HL-60 (cell line): ENCODE measurements around the gene DYNLT4.

Source experiments
- DNase-seq, 2 experiments: peaks; one replicate each; pipeline ENCODE4 v3.0.0-alpha.2; 2010 to 2020; ENCODE audit warnings: low read depth in 1 of 2, low spot score in 1 of 2
- H3K27ac ChIP-seq: fragments of 250-450 bp; sonication (Bioruptor Pico); replicated peaks from 2 replicates; pipeline ENCODE4 v1.5.1; 2020; ENCODE audit warnings: mild to moderate bottlenecking, moderate library complexity
- H3K27me3 ChIP-seq: fragments of 250-450 bp; sonication (Bioruptor Pico); 2 replicates; pipeline ENCODE4 v1.5.1; 2021; ENCODE audit warnings: mild to moderate bottlenecking, moderate library complexity; ENCODE audit not compliant: insufficient read depth, poor library complexity, severe bottlenecking
- H3K4me3 ChIP-seq: replicated peaks from 2 replicates; pipeline ENCODE4 v1.5.1; 2011; ENCODE audit warnings: mild to moderate bottlenecking, control low read depth, low read length; ENCODE audit not compliant: insufficient read depth
- GABPA ChIP-seq: IDR thresholded peaks from 2 replicates; pipeline ENCODE4 v1.6.1; 2012; ENCODE audit warnings: low read depth
- POLR2AphosphoS5 ChIP-seq: IDR thresholded peaks from 2 replicates; pipeline ENCODE4 v1.6.1; 2012; ENCODE audit warnings: low read depth
- SPI1 ChIP-seq: IDR thresholded peaks from 2 replicates; pipeline ENCODE4 v1.6.1; 2012; ENCODE audit warnings: low read depth, mild to moderate bottlenecking, borderline replicate concordance
- long read RNA-seq: library from polyadenylated mRNA; unstranded; transcript quantifications from one replicate; pipeline ENCODE4 v2.0.0, GENCODE V29; 2020
- TF ChIP-seq, protein P1 (sequence below): IDR thresholded peaks from 2 replicates; pipeline ENCODE4 v1.6.1; 2012; ENCODE audit warnings: low read depth; ENCODE audit not compliant: insufficient replicate concordance
- TF ChIP-seq, protein P2 (sequence below): IDR thresholded peaks from one replicate; pipeline ENCODE4 v1.5.1; 2011; ENCODE audit warnings: low read length, control low read depth, inconsistent platforms; ENCODE audit not compliant: insufficient read depth

DYNLT4 gene, protein sequence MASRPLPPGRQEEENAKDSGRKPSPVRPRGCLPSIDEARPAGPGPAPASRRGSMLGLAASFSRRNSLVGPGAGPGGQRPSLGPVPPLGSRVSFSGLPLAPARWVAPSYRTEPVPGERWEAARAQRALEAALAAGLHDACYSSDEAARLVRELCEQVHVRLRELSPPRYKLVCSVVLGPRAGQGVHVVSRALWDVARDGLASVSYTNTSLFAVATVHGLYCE
- long read RNA-seq: 0 reads

DNA sequence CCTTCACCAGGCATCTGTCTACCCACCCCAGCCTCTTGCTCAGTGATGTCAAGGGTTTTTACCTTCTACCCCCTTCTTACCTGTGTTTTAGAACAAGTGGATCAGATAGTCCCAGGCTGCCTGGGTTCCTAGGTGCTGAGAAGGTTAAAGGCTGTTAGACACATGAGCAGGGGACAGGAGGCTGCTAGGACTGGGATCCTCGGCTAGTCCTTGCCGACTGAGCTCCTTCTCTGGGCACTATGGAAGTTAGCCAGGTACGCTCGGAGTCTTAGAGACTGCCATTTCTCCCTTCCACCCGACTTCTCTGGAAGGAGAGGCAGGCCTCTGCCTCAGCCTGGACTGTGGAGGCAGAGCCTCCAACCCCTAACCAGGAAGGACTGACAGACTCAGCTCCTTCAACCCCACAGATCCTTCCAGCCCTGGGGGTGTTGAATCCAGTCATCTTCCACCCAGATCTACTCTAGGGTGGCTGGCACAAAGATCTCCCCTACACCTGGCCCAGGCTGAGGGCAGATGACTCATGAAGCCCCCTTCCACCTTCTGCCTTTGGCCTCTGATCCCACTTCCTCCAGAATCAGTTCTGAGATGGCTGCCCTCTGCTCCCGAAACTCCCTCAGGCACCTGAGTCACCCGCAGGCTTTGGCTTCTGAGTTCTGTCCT, at the start of gene DYNLT4:
Gene DYNLT4, minus strand, starts transcription at position 648 of the 660 bp plus-strand sequence. CDS start 683 bp downstream, outside the sequence.
- no peak for DNase-seq
- Histone ChIP-seq H3K27me3 (no peaks in the 10 kb centered on the region), H3K4me3 (no peak within 1 kb of the TSS), H3K27ac (peak within 1 kb of the TSS; percentile 100)
- TF ChIP-seq POLR2AphosphoS5: no peak
- TF ChIP-seq, protein P1, sequence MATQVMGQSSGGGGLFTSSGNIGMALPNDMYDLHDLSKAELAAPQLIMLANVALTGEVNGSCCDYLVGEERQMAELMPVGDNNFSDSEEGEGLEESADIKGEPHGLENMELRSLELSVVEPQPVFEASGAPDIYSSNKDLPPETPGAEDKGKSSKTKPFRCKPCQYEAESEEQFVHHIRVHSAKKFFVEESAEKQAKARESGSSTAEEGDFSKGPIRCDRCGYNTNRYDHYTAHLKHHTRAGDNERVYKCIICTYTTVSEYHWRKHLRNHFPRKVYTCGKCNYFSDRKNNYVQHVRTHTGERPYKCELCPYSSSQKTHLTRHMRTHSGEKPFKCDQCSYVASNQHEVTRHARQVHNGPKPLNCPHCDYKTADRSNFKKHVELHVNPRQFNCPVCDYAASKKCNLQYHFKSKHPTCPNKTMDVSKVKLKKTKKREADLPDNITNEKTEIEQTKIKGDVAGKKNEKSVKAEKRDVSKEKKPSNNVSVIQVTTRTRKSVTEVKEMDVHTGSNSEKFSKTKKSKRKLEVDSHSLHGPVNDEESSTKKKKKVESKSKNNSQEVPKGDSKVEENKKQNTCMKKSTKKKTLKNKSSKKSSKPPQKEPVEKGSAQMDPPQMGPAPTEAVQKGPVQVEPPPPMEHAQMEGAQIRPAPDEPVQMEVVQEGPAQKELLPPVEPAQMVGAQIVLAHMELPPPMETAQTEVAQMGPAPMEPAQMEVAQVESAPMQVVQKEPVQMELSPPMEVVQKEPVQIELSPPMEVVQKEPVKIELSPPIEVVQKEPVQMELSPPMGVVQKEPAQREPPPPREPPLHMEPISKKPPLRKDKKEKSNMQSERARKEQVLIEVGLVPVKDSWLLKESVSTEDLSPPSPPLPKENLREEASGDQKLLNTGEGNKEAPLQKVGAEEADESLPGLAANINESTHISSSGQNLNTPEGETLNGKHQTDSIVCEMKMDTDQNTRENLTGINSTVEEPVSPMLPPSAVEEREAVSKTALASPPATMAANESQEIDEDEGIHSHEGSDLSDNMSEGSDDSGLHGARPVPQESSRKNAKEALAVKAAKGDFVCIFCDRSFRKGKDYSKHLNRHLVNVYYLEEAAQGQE: no peak
- no peak for TF ChIP-seq SPI1
- TF ChIP-seq, protein P2, sequence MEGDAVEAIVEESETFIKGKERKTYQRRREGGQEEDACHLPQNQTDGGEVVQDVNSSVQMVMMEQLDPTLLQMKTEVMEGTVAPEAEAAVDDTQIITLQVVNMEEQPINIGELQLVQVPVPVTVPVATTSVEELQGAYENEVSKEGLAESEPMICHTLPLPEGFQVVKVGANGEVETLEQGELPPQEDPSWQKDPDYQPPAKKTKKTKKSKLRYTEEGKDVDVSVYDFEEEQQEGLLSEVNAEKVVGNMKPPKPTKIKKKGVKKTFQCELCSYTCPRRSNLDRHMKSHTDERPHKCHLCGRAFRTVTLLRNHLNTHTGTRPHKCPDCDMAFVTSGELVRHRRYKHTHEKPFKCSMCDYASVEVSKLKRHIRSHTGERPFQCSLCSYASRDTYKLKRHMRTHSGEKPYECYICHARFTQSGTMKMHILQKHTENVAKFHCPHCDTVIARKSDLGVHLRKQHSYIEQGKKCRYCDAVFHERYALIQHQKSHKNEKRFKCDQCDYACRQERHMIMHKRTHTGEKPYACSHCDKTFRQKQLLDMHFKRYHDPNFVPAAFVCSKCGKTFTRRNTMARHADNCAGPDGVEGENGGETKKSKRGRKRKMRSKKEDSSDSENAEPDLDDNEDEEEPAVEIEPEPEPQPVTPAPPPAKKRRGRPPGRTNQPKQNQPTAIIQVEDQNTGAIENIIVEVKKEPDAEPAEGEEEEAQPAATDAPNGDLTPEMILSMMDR: no peak
- no peak for TF ChIP-seq GABPA

DNA sequence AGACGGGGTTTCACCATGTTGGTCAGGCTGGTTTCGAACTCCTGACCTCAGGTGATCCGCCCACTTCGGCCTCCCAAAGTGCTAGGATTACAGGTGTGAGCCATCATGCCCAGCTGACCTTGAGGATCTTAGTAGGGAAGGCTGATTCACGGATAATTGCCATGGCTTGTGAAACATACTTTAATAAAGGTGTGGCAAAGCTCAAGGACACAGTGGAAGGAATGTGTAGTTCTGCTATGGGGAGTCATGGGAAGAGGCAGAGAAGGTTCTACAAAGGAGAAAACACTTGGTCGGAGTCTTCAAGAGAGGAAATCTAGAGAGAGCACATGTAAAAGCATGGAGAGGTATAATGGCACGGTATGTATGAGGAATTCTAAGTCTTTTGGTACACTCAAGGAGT, 48.6 kb upstream of the DYNLT4 start:
- H3K4me3 ChIP-seq: no peak overlapping the region
- H3K27me3 ChIP-seq: no peaks in the 10 kb centered on the region
- TF ChIP-seq, protein P2: no peak
- no peak for TF ChIP-seq POLR2AphosphoS5
- no peak for TF ChIP-seq SPI1
- TF ChIP-seq GABPA: no peak
- TF ChIP-seq, protein P1: no peak
- H3K27ac ChIP-seq: no peak overlapping the region
- no peak for DNase-seq

DNA sequence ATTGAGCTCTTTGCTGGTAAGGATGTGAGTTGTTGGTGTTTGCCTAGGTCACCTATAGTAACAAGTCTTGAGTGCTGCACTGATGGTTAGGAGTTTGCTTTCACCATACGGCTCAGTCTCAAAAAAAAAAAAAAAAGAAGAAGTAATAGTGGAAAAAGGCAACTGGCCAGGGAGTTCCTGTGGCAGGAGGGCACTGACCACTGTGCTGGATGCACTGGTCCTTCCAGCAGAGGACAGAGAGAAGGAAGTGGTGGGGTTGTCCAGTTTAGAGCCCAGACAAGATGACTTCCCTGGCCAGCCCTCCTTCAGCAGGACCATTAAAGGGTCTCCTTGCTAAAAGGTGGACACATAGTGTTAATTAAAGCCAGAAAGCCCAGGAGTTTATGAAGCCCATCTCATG, 47.8 kb upstream of the DYNLT4 start:
- Histone ChIP-seq H3K27me3 (no peaks in the 10 kb centered on the region), H3K4me3 (no peak overlapping the region), H3K27ac (no peak overlapping the region)
- TF ChIP-seq, protein P2: no peak
- TF ChIP-seq SPI1 (no peak), GABPA (no peak), POLR2AphosphoS5 (no peak)
- TF ChIP-seq, protein P1: no peak
- DNase-seq: no peak
